Trophoblast cell (in vitro differentiated cells and primary cell): ENCODE data around the gene LPP.

ENCODE experiments used
- DNase-seq, 2 donors: peaks; one replicate each; pipeline ENCODE4 v3.0.0-alpha.2; 2016
- H2AFZ ChIP-seq: 2 replicates; pipeline ENCODE4 v1.6.1; 2013; ENCODE audit warnings: low read length, moderate library complexity, mild to moderate bottlenecking; ENCODE audit not compliant: insufficient read depth, poor library complexity
- H2AK5ac ChIP-seq: 2 replicates; pipeline ENCODE4 v1.6.1; 2013; ENCODE audit warnings: mild to moderate bottlenecking, low read length
- H2BK120ac ChIP-seq: 2 replicates; pipeline ENCODE4 v1.6.1; 2013; ENCODE audit warnings: low read length, mild to moderate bottlenecking, moderate library complexity; ENCODE audit not compliant: insufficient read depth, poor library complexity
- H2BK12ac ChIP-seq: 2 replicates; pipeline ENCODE4 v1.6.1; 2013; ENCODE audit warnings: mild to moderate bottlenecking, low read length, moderate library complexity
- H2BK5ac ChIP-seq: 2 replicates; pipeline ENCODE4 v1.6.1; 2013; ENCODE audit warnings: low read length, low read depth, moderate library complexity, mild to moderate bottlenecking; ENCODE audit not compliant: poor library complexity
- H3K14ac ChIP-seq: 2 replicates; pipeline ENCODE4 v1.6.1; 2013; ENCODE audit warnings: mild to moderate bottlenecking, low read length
- H3K18ac ChIP-seq: 2 replicates; pipeline ENCODE4 v1.6.1; 2013; ENCODE audit warnings: mild to moderate bottlenecking, low read length
- H3K23ac ChIP-seq: 2 replicates; pipeline ENCODE4 v1.6.1; 2013; ENCODE audit warnings: low read length
- H3K27ac ChIP-seq: 2 replicates; pipeline ENCODE4 v1.5.1; 2013; ENCODE audit warnings: low read depth, mild to moderate bottlenecking, inconsistent platforms, low read length, moderate library complexity
- H3K27me3 ChIP-seq: 2 replicates; pipeline ENCODE4 v1.6.1; 2013; ENCODE audit warnings: inconsistent platforms, mild to moderate bottlenecking, low read length, moderate library complexity; ENCODE audit not compliant: insufficient read depth
- H3K36me3 ChIP-seq, 2 experiments: 1 replicate in 1 of 2; 2 replicates in 1 of 2; pipeline ENCODE4 v1.6.1; 2013; ENCODE audit warnings: low read length in 2 of 2, mild to moderate bottlenecking in 2 of 2, moderate library complexity in 1 of 2; ENCODE audit not compliant: insufficient read depth in 2 of 2, control insufficient read depth in 1 of 2
- H3K4ac ChIP-seq: 2 replicates; pipeline ENCODE4 v1.6.1; 2013; ENCODE audit warnings: low read depth, mild to moderate bottlenecking, low read length, moderate library complexity
- H3K4me1 ChIP-seq, 2 experiments: 1 replicate in 1 of 2; 2 replicates in 1 of 2; pipeline ENCODE4 v1.6.1; 2013; ENCODE audit warnings: low read length in 2 of 2, mild to moderate bottlenecking in 2 of 2, moderate library complexity in 1 of 2; ENCODE audit not compliant: insufficient read depth in 2 of 2, control insufficient read depth in 1 of 2
- H3K4me2 ChIP-seq: 2 replicates; pipeline ENCODE4 v1.6.1; 2013; ENCODE audit warnings: inconsistent platforms, mild to moderate bottlenecking, low read length, moderate library complexity
- H3K4me3 ChIP-seq: 2 replicates; pipeline ENCODE4 v1.5.1; 2013; ENCODE audit warnings: mild to moderate bottlenecking, low read depth, low read length, inconsistent platforms
- H3K79me1 ChIP-seq: one replicate; pipeline ENCODE4 v1.6.1; 2013; ENCODE audit warnings: low read length
- H3K79me2 ChIP-seq: 2 replicates; pipeline ENCODE4 v1.6.1; 2013; ENCODE audit warnings: low read length, mild to moderate bottlenecking; ENCODE audit not compliant: control insufficient read depth, insufficient read depth, poor library complexity
- H3K9ac ChIP-seq: 2 replicates; pipeline ENCODE4 v1.6.1; 2013; ENCODE audit warnings: mild to moderate bottlenecking, low read length
- H3K9me3 ChIP-seq: 2 replicates; pipeline ENCODE4 v1.6.1; 2013; ENCODE audit warnings: low read depth, mild to moderate bottlenecking, control low read depth, inconsistent platforms, low read length; ENCODE audit not compliant: insufficient read depth
- H4K12ac ChIP-seq: 2 replicates; pipeline ENCODE4 v1.6.1; 2013; ENCODE audit warnings: low read depth, mild to moderate bottlenecking, low read length, moderate library complexity
- H4K8ac ChIP-seq: 2 replicates; pipeline ENCODE4 v1.6.1; 2013; ENCODE audit warnings: low read depth, mild to moderate bottlenecking, low read length, moderate library complexity
- H4K91ac ChIP-seq: one replicate; pipeline ENCODE4 v1.6.1; 2013; ENCODE audit warnings: low read depth, mild to moderate bottlenecking, low read length, moderate library complexity
- WGBS: extraction: QIAGEN DNeasy Blood & Tissue Kit; methylation state at CpG from one replicate; pipeline ENCODE4 v1.1.7; 2013; ENCODE audit warnings: missing lambda C conversion rate; ENCODE audit not compliant: insufficient read length, insufficient coverage; ENCODE audit errors: extremely low coverage; 5-methylcytosine and 5-hydroxymethylcytosine counted together

LPP gene

GRCh38 chr3:188744166-188744565 is 590.2 kb downstream of the LPP start:
- no peak for DNase-seq
- Histone ChIP-seq H3K9ac (no peak overlapping the region), H3K36me3 (no peaks in the 10 kb centered on the region)

DNA sequence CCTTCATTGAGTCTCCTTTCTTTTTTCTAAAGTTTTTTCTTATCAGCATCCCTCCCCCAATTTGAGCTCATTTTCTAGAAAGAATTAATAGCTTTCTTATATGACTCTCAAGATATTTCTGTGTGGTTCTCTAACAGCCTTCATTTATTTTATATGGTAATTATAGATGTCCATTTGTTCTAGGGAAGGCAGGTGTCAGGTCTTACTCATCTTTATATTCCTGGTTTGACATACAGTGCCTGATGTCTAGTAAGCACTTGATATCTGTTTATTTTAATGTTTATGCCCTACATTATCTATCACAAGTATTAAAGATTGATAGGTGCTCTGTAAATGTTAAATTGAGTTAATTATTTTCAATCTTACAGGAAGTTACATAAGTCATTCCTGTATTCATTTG is 591.1 kb downstream of the LPP start:
- H3K79me1 ChIP-seq = no peaks in the 10 kb centered on the region
- H2BK12ac ChIP-seq = no peak overlapping the region
- H3K27me3 ChIP-seq = no peaks in the 10 kb centered on the region
- H3K9ac ChIP-seq = no peak overlapping the region
- no peak overlapping the region for H3K4me2 ChIP-seq
- H4K91ac ChIP-seq = no peak overlapping the region
- no peak overlapping the region for H2AFZ ChIP-seq
- H3K79me2 ChIP-seq = no peaks in the 10 kb centered on the region
- DNase-seq = no peak
- H3K27ac ChIP-seq = no peak overlapping the region
- no peak overlapping the region for H2BK120ac ChIP-seq
- no peaks in the 10 kb centered on the region for H3K36me3 ChIP-seq
- H4K12ac ChIP-seq = no peak overlapping the region
- H3K14ac ChIP-seq = no peak overlapping the region
- H3K4ac ChIP-seq = no peak overlapping the region
- H2AK5ac ChIP-seq = no peak overlapping the region
- H4K8ac ChIP-seq = no peak overlapping the region
- no peak overlapping the region for H2BK5ac ChIP-seq
- no peaks in the 10 kb centered on the region for H3K4me1 ChIP-seq
- no peak overlapping the region for H3K23ac ChIP-seq
- H3K4me3 ChIP-seq = no peak overlapping the region
- no peaks in the 10 kb centered on the region for H3K9me3 ChIP-seq
- H3K18ac ChIP-seq = no peak overlapping the region

More at GRCh38 chr3:188744166-188744565, 590.2 kb downstream of the LPP start:
- WGBS = no CpG with 5 or more reads among the region's 2 CpGs
- H4K91ac ChIP-seq = no peak overlapping the region
- H3K27ac ChIP-seq = no peak overlapping the region
- H2BK12ac ChIP-seq = no peak overlapping the region
- H3K4me1 ChIP-seq = no peaks in the 10 kb centered on the region
- H3K9me3 ChIP-seq = no peaks in the 10 kb centered on the region
- no peak overlapping the region for H3K18ac ChIP-seq
- H3K14ac ChIP-seq = no peak overlapping the region
- no peak overlapping the region for H3K23ac ChIP-seq
- H3K79me1 ChIP-seq = no peaks in the 10 kb centered on the region
- H3K4me2 ChIP-seq = no peak overlapping the region
- H2AFZ ChIP-seq = no peak overlapping the region
- H2AK5ac ChIP-seq = no peak overlapping the region
- no peak overlapping the region for H3K4ac ChIP-seq
- no peak overlapping the region for H2BK5ac ChIP-seq
- H3K79me2 ChIP-seq = no peaks in the 10 kb centered on the region
- no peak overlapping the region for H4K12ac ChIP-seq
- no peak overlapping the region for H2BK120ac ChIP-seq
- H4K8ac ChIP-seq = no peak overlapping the region
- H3K4me3 ChIP-seq = no peak overlapping the region
- no peaks in the 10 kb centered on the region for H3K27me3 ChIP-seq

- Histone ChIP-seq H3K4me2 (no peak overlapping the region), H4K12ac (no peak overlapping the region), H3K14ac (no peak overlapping the region), H2BK120ac (no peak overlapping the region), H3K36me3 (no peaks in the 10 kb centered on the region), H3K18ac (no peak overlapping the region), H2BK5ac (no peak overlapping the region), H2BK12ac (no peak overlapping the region), H3K27ac (no peak overlapping the region), H4K8ac (no peak overlapping the region), H3K4me3 (no peak overlapping the region), H2AFZ (no peak overlapping the region), H3K79me1 (no peaks in the 10 kb centered on the region), H3K4me1 (no peaks in the 10 kb centered on the region), H2AK5ac (no peak overlapping the region), H3K79me2 (no peaks in the 10 kb centered on the region), H3K4ac (no peak overlapping the region), H3K27me3 (no peaks in the 10 kb centered on the region), H3K23ac (no peak overlapping the region), H4K91ac (no peak overlapping the region), H3K9ac (no peak overlapping the region), H3K9me3 (no peaks in the 10 kb centered on the region)
- WGBS = no CpG with 5 or more reads among the region's 3 CpGs
- no peak for DNase-seq
Observed at GRCh38 chr3:188746291-188746783, 592.4 kb downstream of the LPP start.

DNA sequence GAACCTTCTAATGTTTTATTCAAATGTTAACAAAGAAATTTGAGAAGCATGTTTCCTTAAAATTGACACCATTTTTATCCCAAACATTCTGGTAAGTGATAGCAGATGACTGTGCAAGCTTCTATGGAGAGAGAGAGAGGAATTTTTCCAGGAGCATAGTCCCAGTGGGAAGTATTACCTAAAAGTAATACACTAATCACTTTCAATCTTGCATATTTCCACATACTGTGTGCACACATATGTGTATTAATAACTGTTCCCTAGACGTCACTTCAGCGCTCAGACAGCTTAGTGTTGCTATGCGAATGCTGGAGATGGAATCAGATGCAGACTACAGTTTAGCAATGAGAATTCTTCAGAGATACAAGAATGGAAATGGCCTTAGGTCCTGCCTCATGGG is 593.5 kb downstream of the LPP start:
- Histone ChIP-seq H2BK5ac (no peak overlapping the region), H3K9ac (no peak overlapping the region)
- WGBS = no CpG with 5 or more reads among the region's 3 CpGs

More for the DNA sequence above, 593.5 kb downstream of the LPP start:
- Histone ChIP-seq H2BK12ac (no peak overlapping the region), H3K18ac (no peak overlapping the region), H3K79me2 (no peaks in the 10 kb centered on the region), H3K4me2 (no peak overlapping the region), H3K14ac (no peak overlapping the region), H4K12ac (no peak overlapping the region), H3K79me1 (no peaks in the 10 kb centered on the region), H3K4me1 (no peaks in the 10 kb centered on the region), H3K9me3 (no peaks in the 10 kb centered on the region), H3K27ac (no peak overlapping the region), H3K23ac (no peak overlapping the region), H4K91ac (no peak overlapping the region), H2AK5ac (no peak overlapping the region), H3K4me3 (no peak overlapping the region), H3K27me3 (no peaks in the 10 kb centered on the region), H3K36me3 (no peaks in the 10 kb centered on the region), H2AFZ (no peak overlapping the region), H4K8ac (no peak overlapping the region), H3K4ac (no peak overlapping the region), H2BK120ac (no peak overlapping the region)
- DNase-seq = peak in 1 of 2 donors; percentile 33
